Keratinocyte (primary cell): ENCODE results near the gene CNOT6. TPM values are rescaled to one million over a fixed set of nuclear protein-coding genes. Genes with fewer than 3 reads are reported as not detected.

Experiments used
- DNase-seq: peaks from one replicate; pipeline ENCODE4 v3.0.0-alpha.2; 2011; ENCODE audit warnings: low read depth, missing footprints, low spot score
- FAIRE-seq: peaks from 2 replicates; lab custom pipeline; 2011; peaks lifted over from hg19 to GRCh38; lab: Jason Lieb, UNC
- H2AFZ ChIP-seq: 2 replicates; pipeline ENCODE4 v1.6.0; 2012; ENCODE audit warnings: low read length, control low read depth, inconsistent platforms; ENCODE audit not compliant: control insufficient read depth
- H3K27ac ChIP-seq: 2 replicates; pipeline ENCODE4 v1.5.1; 2011; ENCODE audit warnings: low read length; ENCODE audit not compliant: control insufficient read depth, insufficient read depth
- H3K27me3 ChIP-seq: 3 replicates; pipeline ENCODE4 v1.6.0; 2011; ENCODE audit warnings: low read length; ENCODE audit not compliant: control insufficient read depth, insufficient read depth; ENCODE audit errors: extremely low read depth
- H3K36me3 ChIP-seq, 2 experiments: 2 replicates in 1 of 2; 3 replicates in 1 of 2; pipeline ENCODE4 v1.5.1; 2011; ENCODE audit warnings: low read length in 2 of 2, mild to moderate bottlenecking in 1 of 2; ENCODE audit not compliant: control insufficient read depth in 2 of 2, insufficient read depth in 2 of 2; ENCODE audit errors: extremely low read depth in 1 of 2
- H3K4me1 ChIP-seq: 3 replicates; pipeline ENCODE4 v1.5.1; 2011; ENCODE audit warnings: low read length; ENCODE audit not compliant: control insufficient read depth, insufficient read depth; ENCODE audit errors: extremely low read depth
- H3K4me2 ChIP-seq: 3 replicates; pipeline ENCODE4 v1.6.0; 2011; ENCODE audit warnings: low read depth, low read length; ENCODE audit not compliant: control insufficient read depth, insufficient read depth; ENCODE audit errors: extremely low read depth
- H3K4me3 ChIP-seq, 3 experiments: fragments of 200-600 bp in 1 of 3; sonication (generic) in 1 of 3; 2 replicates in 2 of 3; 3 replicates in 1 of 3; pipeline ENCODE4 v1.5.1; 2011 to 2016; ENCODE audit warnings: low read length in 3 of 3, mild to moderate bottlenecking in 3 of 3, control low read depth in 2 of 3, inconsistent platforms in 1 of 3, low read depth in 1 of 3, mixed read lengths in 1 of 3, mixed run types in 1 of 3, moderate library complexity in 1 of 3; ENCODE audit not compliant: control insufficient read depth in 2 of 3, insufficient read depth in 2 of 3; ENCODE audit errors: extremely low read depth in 1 of 3
- H3K79me2 ChIP-seq: 2 replicates; pipeline ENCODE4 v1.6.0; 2012; ENCODE audit warnings: low read length; ENCODE audit not compliant: control insufficient read depth, insufficient read depth
- H3K9ac ChIP-seq: 3 replicates; pipeline ENCODE4 v1.6.0; 2011; ENCODE audit warnings: low read length; ENCODE audit not compliant: control insufficient read depth, insufficient read depth; ENCODE audit errors: extremely low read depth
- H3K9me1 ChIP-seq: 3 replicates; pipeline ENCODE4 v1.6.0; 2011; ENCODE audit warnings: low read length; ENCODE audit not compliant: control insufficient read depth, insufficient read depth; ENCODE audit errors: extremely low read depth
- H3K9me3 ChIP-seq: 2 replicates; pipeline ENCODE4 v1.5.1; 2012; ENCODE audit warnings: low read depth, low read length; ENCODE audit not compliant: control insufficient read depth
- H4K20me1 ChIP-seq: 3 replicates; pipeline ENCODE4 v1.6.0; 2011; ENCODE audit warnings: low read length; ENCODE audit not compliant: control insufficient read depth, insufficient read depth; ENCODE audit errors: extremely low read depth
- CTCF ChIP-seq, 3 experiments: IDR thresholded peaks in 1 of 3; conservative IDR thresholded peaks in 1 of 3; optimal IDR thresholded peaks in 1 of 3; 2 replicates in 2 of 3; 3 replicates in 1 of 3; pipeline versions ENCODE3 to v1.5.1; 2011; ENCODE audit warnings: low read length in 3 of 3, mild to moderate bottlenecking in 3 of 3, moderate library complexity in 2 of 3, control low read depth in 1 of 3, inconsistent platforms in 1 of 3; ENCODE audit not compliant: insufficient read depth in 2 of 3; ENCODE audit errors: extremely low read depth in 1 of 3
- EZH2 ChIP-seq: IDR thresholded peaks from one replicate; pipeline ENCODE4 v1.6.1; 2012; ENCODE audit warnings: inconsistent platforms, mild to moderate bottlenecking, low read length, moderate library complexity
- dilution Hi-C: fragments of 300-500 bp; cut with MboI; formaldehyde crosslinking; loops from one replicate; pipeline ENCODE4 v1.7.0; 2020; ENCODE audit warnings: low sequenced_read_pairs; ENCODE audit not compliant: extremely low pct_ligation_motif_present
- polyA plus RNA-seq, 5 experiments: library from polyadenylated mRNA; depleted of rRNA in 3 of 5; stranded (reverse) in 3 of 5; stranded (forward) in 1 of 5; unstranded in 1 of 5; fragments of >200 nt; gene quantifications; 1 replicate in 1 of 5; 2 replicates in 3 of 5; 3 replicates in 1 of 5; pipeline versions ENCODE4 v1.2.1 to v1.2.3, GENCODE V29; 2011 to 2012; ENCODE audit warnings: missing spikeins in 2 of 5, low read depth in 1 of 5, low replicate concordance in 1 of 5

The CNOT6 gene
- polyA plus RNA-seq, 1 donor (not counting 4 experiments of a cell fraction or from before 2014, with no cell fraction given): 29.7 TPM

GRCh38 chr5:180602481-180603075 lies 108.4 kb downstream of the CNOT6 start:
- no peaks in the 10 kb centered on the region for H3K79me2 ChIP-seq
- TF ChIP-seq CTCF (optimal IDR thresholded peaks at IDR 0.05 in 1 of 3, IDR thresholded peaks at IDR 0.05 in 1 of 3, conservative IDR thresholded peaks at IDR 0.05 in 1 of 3; ENCODE audit: extremely low read depth in 1 of 3, insufficient read depth in 2 of 3, low read length in 3 of 3) (no peak), EZH2 (no peak)
- H3K27me3 ChIP-seq: no peaks in the 10 kb centered on the region
- no peak for FAIRE-seq
- H2AFZ ChIP-seq: no peak overlapping the region
- H3K9me3 ChIP-seq: no peaks in the 10 kb centered on the region
- no peak overlapping the region for H3K27ac ChIP-seq
- H3K4me2 ChIP-seq: no peak overlapping the region
- dilution Hi-C loops: no loop called here
- H3K9me1 ChIP-seq: no peaks in the 10 kb centered on the region
- no peak overlapping the region for H3K9ac ChIP-seq
- no peaks in the 10 kb centered on the region for H4K20me1 ChIP-seq
- H3K36me3 ChIP-seq: no peaks in the 10 kb centered on the region
- H3K4me3 ChIP-seq: no peak overlapping the region
- no peak for DNase-seq
- H3K4me1 ChIP-seq: no peaks in the 10 kb centered on the region

- Histone ChIP-seq H2AFZ (no peak overlapping the region), H3K9me3 (no peaks in the 10 kb centered on the region), H3K4me3 (no peak overlapping the region), H3K4me1 (no peaks in the 10 kb centered on the region), H3K27ac (no peak overlapping the region), H3K36me3 (no peaks in the 10 kb centered on the region), H3K27me3 (no peaks in the 10 kb centered on the region), H3K9me1 (no peaks in the 10 kb centered on the region), H4K20me1 (no peaks in the 10 kb centered on the region), H3K79me2 (no peaks in the 10 kb centered on the region), H3K9ac (no peak overlapping the region), H3K4me2 (no peak overlapping the region)
- dilution Hi-C loops: no loop called here
- no peak for DNase-seq
- no peak for TF ChIP-seq CTCF (optimal IDR thresholded peaks at IDR 0.05 in 1 of 3, IDR thresholded peaks at IDR 0.05 in 1 of 3, conservative IDR thresholded peaks at IDR 0.05 in 1 of 3; ENCODE audit: extremely low read depth in 1 of 3, insufficient read depth in 2 of 3, low read length in 3 of 3)
- no peak for TF ChIP-seq EZH2
- no peak for FAIRE-seq
Measured at GRCh38 chr5:180603076-180603594, 109.0 kb downstream of the CNOT6 start.
